ENCODE data around the gene MROH2A. TPM values are rescaled to one million over a fixed set of nuclear protein-coding genes. Genes with fewer than 3 reads are reported as not detected.

Gene MROH2A
- total and polyA plus RNA-seq, 9 of the 15 experiments (the other 6 are each of a cell fraction or from before 2014, with no cell fraction given): 0.03 TPM; not detected in 8

- CTCF ChIA-PET (ENCODE audit: low intra/inter-chr PET ratio): no interaction called here
- no TSS peak for BruUV-seq (replicated peaks)
- no peak for ATAC-seq
Measured at GRCh38 chr2:233791883-233792329, 13.8 kb downstream of the MROH2A start.

More at GRCh38 chr2:233791883-233792329, 13.8 kb downstream of the MROH2A start:
- no peak overlapping the region for H3K9ac ChIP-seq (ENCODE audit: insufficient read depth in 1 of 2, low read depth in 2 of 2, low read length in 2 of 2)
- no peak overlapping the region for H3K4me3 ChIP-seq
- intact Hi-C loops (cut with micrococcal nuclease) (no loop called here), in situ Hi-C loops (cut with MboI) (no loop called here)
- no peaks in the 10 kb centered on the region for H3K9me3 ChIP-seq (replicated peaks; ENCODE audit: control insufficient read depth, insufficient read depth, low read depth, low read length)
- no peaks in the 10 kb centered on the region for H3K36me3 ChIP-seq (ENCODE audit: control insufficient read depth, insufficient read depth, low read length)
- DNase-seq (ENCODE audit: extremely low read depth in 1 of 4, low spot score in 3 of 4) (no peak), FAIRE-seq (no peak)
- H3K79me2 ChIP-seq (ENCODE audit: control insufficient read depth, insufficient read depth, low read length): no peaks in the 10 kb centered on the region
- H4K20me1 ChIP-seq (replicated peaks; ENCODE audit: control insufficient read depth, insufficient read depth, low read length): no peaks in the 10 kb centered on the region
- TF ChIP-seq ATF6 (CRISPR knock-in tag; IDR thresholded peaks at IDR 0.05) (no peak), ARID2 (IDR thresholded peaks at IDR 0.05) (no peak), SIX5 (IDR thresholded peaks at IDR 0.05; ENCODE audit: borderline replicate concordance in 1 of 2, insufficient read depth in 1 of 2, low read depth in 1 of 2, low read length in 2 of 2) (no peak), ZNF830 (CRISPR knock-in tag; IDR thresholded peaks at IDR 0.05) (no peak), RAD51 (IDR thresholded peaks at IDR 0.05; ENCODE audit: borderline replicate concordance, low read depth) (no peak), RBFOX2 (IDR thresholded peaks at IDR 0.05; ENCODE audit: low read depth, low read length) (no peak), TAL1 (IDR thresholded peaks at IDR 0.05) (no peak), HOXB6 (CRISPR knock-in tag; IDR thresholded peaks at IDR 0.05; ENCODE audit: borderline replicate concordance) (no peak)
- no peak overlapping the region for H3K27ac ChIP-seq (ENCODE audit: extremely low read depth, low read depth, low read length)
- H3K4me1 ChIP-seq (replicated peaks in 1 of 2; ENCODE audit: control insufficient read depth in 2 of 2, insufficient read depth in 2 of 2, low read length in 2 of 2): no peaks in the 10 kb centered on the region; a peak in 1 of 5 replicates
- no peak overlapping the region for H3K4me2 ChIP-seq (ENCODE audit: insufficient read depth, low read length)
- peaks cover 0 to 44% of the 10 kb centered on the region in 2 experiments; a peak in 2 of 5 replicates for H3K27me3 ChIP-seq (ENCODE audit: control insufficient read depth in 2 of 2, insufficient read depth in 2 of 2, low read length in 2 of 2)
- WGBS (ENCODE audit: insufficient coverage, low coverage, missing lambda C conversion rate): 0% methylated on average over 2 of the region's 9 CpGs
- no peaks in the 10 kb centered on the region for H3K9me1 ChIP-seq (ENCODE audit: control insufficient read depth, insufficient read depth, low read length)
- POLR2A ChIA-PET: interaction anchor here (1.1 kb wide), 1 partner anchor 29 kb away, joined by 4 read pairs; no protein-coding TSS in a partner anchor
- H2AFZ ChIP-seq (ENCODE audit: low read depth, low read length): no peak overlapping the region
